Osteocyte (in vitro differentiated cells): Measurements from ENCODE around the gene PROM1. TPM values are rescaled to one million over a fixed set of nuclear protein-coding genes. Genes with fewer than 3 reads are reported as not detected.

ENCODE experiments used
- DNase-seq: peaks from one replicate; pipeline ENCODE4 v3.0.0; 2021; ENCODE audit warnings: mixed read lengths; ENCODE audit not compliant: unreplicated experiment; ENCODE audit errors: extremely low spot score
- H3K27ac Mint-ChIP-seq: one replicate; pipeline ENCODE4 v1.8.0; 2021; ENCODE audit warnings: mild to moderate bottlenecking, mixed read lengths; ENCODE audit not compliant: unreplicated experiment
- H3K27me3 Mint-ChIP-seq: one replicate; pipeline ENCODE4 v1.8.0; 2021; ENCODE audit warnings: mixed read lengths; ENCODE audit not compliant: unreplicated experiment
- H3K36me3 Mint-ChIP-seq: one replicate; pipeline ENCODE4 v1.8.0; 2021; ENCODE audit warnings: mixed read lengths; ENCODE audit not compliant: unreplicated experiment
- H3K4me1 Mint-ChIP-seq: one replicate; pipeline ENCODE4 v1.8.0; 2021; ENCODE audit warnings: mixed read lengths; ENCODE audit not compliant: unreplicated experiment
- H3K4me3 Mint-ChIP-seq: one replicate; pipeline ENCODE4 v1.8.0; 2021; ENCODE audit warnings: mild to moderate bottlenecking, moderate library complexity, mixed read lengths; ENCODE audit not compliant: unreplicated experiment
- H3K9me3 Mint-ChIP-seq: one replicate; pipeline ENCODE4 v1.8.0; 2021; ENCODE audit warnings: mixed read lengths; ENCODE audit not compliant: unreplicated experiment
- CTCF ChIP-seq: fragments of 200-600 bp; sonication (generic); IDR thresholded peaks from 2 replicates; pipeline ENCODE4 v1.5.0; 2021; ENCODE audit warnings: antibody characterized with exemption, mild to moderate bottlenecking, moderate library complexity
- total RNA-seq: library from RNA; stranded (reverse); gene quantifications from 2 replicates; pipeline ENCODE4 v1.2.1, GENCODE V29; 2021

Gene PROM1
- total RNA-seq, 1 donor from 2014 or later = not detected

- no peak for DNase-seq
- H3K36me3 Mint-ChIP-seq = no peaks in the 10 kb centered on the region
- no peak overlapping the region for H3K27ac Mint-ChIP-seq
- peaks cover 14% of the 10 kb centered on the region for H3K4me1 Mint-ChIP-seq
- peaks cover 6% of the 10 kb centered on the region for H3K27me3 Mint-ChIP-seq
- H3K4me3 Mint-ChIP-seq = no peak overlapping the region
- no peak for TF ChIP-seq CTCF
- no peaks in the 10 kb centered on the region for H3K9me3 Mint-ChIP-seq
Measured at GRCh38 chr4:16029886-16030285, 53.9 kb downstream of the PROM1 start.

DNA sequence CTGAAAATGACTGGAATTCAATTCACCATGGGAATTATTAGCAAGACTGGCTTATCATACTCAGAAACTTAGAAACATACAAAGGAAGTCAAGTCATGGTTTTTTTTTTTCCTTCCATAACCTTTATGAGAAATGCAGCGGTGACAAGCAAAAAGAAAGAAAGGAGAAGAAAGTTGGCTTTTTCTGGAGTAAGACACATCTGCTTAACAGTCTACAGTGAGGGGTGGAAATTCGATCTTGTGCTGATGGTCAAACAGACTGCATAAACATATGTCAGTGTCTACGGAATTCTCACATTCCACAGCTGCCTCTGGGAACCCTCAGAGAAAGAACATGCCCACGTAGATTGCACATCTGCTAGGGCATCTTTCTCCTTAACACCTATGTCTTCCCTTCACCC is 54.6 kb downstream of the PROM1 start:
- no peaks in the 10 kb centered on the region for H3K9me3 Mint-ChIP-seq
- peak overlapping the region; percentile 16 for H3K27ac Mint-ChIP-seq
- H3K27me3 Mint-ChIP-seq = peaks cover 10% of the 10 kb centered on the region
- no peak for DNase-seq
- no peak for TF ChIP-seq CTCF
- H3K36me3 Mint-ChIP-seq = no peaks in the 10 kb centered on the region
- peaks cover 14% of the 10 kb centered on the region for H3K4me1 Mint-ChIP-seq
- no peak overlapping the region for H3K4me3 Mint-ChIP-seq

DNA sequence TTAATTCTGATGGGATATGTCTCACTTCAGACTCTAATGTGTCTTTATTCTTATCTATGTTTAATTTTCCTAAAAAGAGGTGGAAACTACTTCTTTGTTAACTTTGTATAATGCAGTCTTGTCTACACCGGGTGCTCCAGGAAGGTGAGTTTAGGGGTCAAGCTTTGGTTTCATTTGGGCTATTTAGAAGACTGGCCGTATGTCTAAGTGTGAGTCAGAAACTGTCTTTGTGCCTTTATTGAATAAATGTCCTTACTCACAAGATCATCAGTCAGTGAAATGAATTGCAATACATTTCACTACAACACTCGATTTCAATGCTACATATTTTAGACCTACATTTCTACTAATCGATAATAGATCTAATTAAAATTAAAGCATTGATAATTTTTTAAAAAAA is 56.2 kb downstream of the PROM1 start:
- no peak for DNase-seq
- peaks cover 24% of the 10 kb centered on the region for H3K27me3 Mint-ChIP-seq

DNA sequence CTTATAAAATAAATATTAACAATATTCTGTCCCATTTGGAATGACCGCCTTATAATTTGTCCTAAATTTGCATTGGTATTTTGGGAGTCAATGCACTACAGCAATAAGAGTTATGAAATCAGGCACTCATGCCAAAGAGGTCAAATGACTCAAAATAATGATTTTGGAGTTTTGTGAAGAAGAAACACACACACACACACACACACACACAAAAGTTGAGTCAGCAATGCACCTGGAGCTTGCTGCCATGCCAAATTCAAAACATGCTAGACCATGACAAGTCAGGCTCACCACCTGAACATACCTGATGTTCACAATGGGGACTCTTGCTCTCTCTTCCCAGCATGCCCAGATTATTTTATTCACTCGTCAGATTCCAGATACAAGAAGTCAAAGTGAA is 56.7 kb downstream of the PROM1 start:
- H3K27ac Mint-ChIP-seq = no peak overlapping the region
- no peaks in the 10 kb centered on the region for H3K36me3 Mint-ChIP-seq
- DNase-seq = no peak
- H3K4me3 Mint-ChIP-seq = no peak overlapping the region
- H3K27me3 Mint-ChIP-seq = peaks cover 28% of the 10 kb centered on the region
- no peaks in the 10 kb centered on the region for H3K9me3 Mint-ChIP-seq
- TF ChIP-seq CTCF = no peak
- H3K4me1 Mint-ChIP-seq = peaks cover 14% of the 10 kb centered on the region

More for the DNA sequence above, 56.2 kb downstream of the PROM1 start:
- H3K9me3 Mint-ChIP-seq = no peaks in the 10 kb centered on the region
- H3K36me3 Mint-ChIP-seq = no peaks in the 10 kb centered on the region
- no peak for TF ChIP-seq CTCF
- H3K4me1 Mint-ChIP-seq = peaks cover 14% of the 10 kb centered on the region
- no peak overlapping the region for H3K4me3 Mint-ChIP-seq
- no peak overlapping the region for H3K27ac Mint-ChIP-seq

- no peak overlapping the region for H3K4me3 Mint-ChIP-seq
- H3K9me3 Mint-ChIP-seq = no peaks in the 10 kb centered on the region
- H3K27ac Mint-ChIP-seq = no peak overlapping the region
- H3K27me3 Mint-ChIP-seq = peaks cover 34% of the 10 kb centered on the region
- peak; percentile 88 for TF ChIP-seq CTCF
- no peak for DNase-seq
- H3K4me1 Mint-ChIP-seq = peaks cover 14% of the 10 kb centered on the region
- no peaks in the 10 kb centered on the region for H3K36me3 Mint-ChIP-seq
Measured at GRCh38 chr4:16026160-16026761, 57.6 kb downstream of the PROM1 start.
